ENCODE data around the gene PSMA5.

Gene PSMA5

DNA sequence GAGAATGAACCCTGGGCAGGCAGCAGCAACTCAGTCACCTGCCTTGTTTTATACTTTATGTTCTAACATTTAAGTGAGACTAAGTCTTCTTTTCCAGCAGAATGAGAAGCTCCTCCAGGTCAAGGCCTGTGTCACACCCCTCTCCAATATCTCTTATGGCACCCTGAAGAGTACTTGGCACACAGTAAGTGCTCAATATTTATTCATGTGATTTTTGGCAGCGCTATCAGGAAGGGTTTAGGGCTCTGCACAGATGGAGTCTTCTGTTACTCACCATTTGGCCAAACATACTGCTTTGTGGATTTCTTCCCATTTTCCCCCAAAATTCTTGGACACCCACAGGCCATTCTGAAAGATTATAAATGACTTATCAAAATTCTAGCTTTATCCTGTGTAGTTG is 75.6 kb downstream of the PSMA5 start:
- Histone ChIP-seq H4K20me1 (peaks cover 0 to 1% (median 0%) of the 10 kb centered on the region in 11 experiments; a peak in 3 of 22 replicates), H3K9ac (no peak overlapping the region), H3K36me3 (peaks cover 0 to 92% (median 26%) of the 10 kb centered on the region in 11 experiments; a peak in 15 of 22 replicates), H3K27ac (no peak overlapping the region), H3K4me3 (no peak overlapping the region), H3K9me3 (replicated peaks in 1 of 11) (no peaks in the 10 kb centered on the region), H3K27me3 (no peaks in the 10 kb centered on the region), H3K4me2 (no peak overlapping the region), H3K4me1 (peaks cover 0 to 4% (median 0%) of the 10 kb centered on the region in 10 experiments; a peak in 1 of 20 replicates)
- TF ChIP-seq Cebpa-rat (IDR thresholded peaks at IDR 0.05): no peak

DNA sequence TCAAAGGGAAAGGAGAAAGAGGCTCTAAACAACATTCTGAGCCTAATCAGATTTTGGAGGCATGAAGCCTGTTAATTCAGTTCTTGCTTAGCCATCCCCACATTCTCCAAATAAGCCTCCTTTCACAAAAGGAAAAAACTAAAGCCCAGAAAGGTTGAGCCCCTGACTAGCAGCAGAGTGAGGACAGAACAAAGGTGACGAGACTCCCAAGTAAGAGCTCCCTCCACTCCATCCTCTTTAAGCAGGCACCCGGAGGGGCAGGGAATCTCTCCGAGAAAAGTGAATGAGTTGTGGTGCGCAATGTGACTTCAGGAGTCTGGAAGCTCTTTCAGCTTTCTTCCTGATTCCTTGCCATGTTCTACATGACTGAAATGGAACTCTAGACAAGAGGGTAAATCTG is 76.1 kb downstream of the PSMA5 start:
- TF ChIP-seq Cebpa-rat (IDR thresholded peaks at IDR 0.05): no peak
- Histone ChIP-seq H3K9ac (no peak overlapping the region), H3K4me3 (no peak overlapping the region), H3K27ac (no peak overlapping the region), H3K36me3 (peaks cover 0 to 97% (median 29%) of the 10 kb centered on the region in 11 experiments; a peak in 16 of 22 replicates), H3K9me3 (replicated peaks in 1 of 11) (no peaks in the 10 kb centered on the region), H3K27me3 (no peaks in the 10 kb centered on the region), H3K4me2 (no peak overlapping the region), H4K20me1 (no peaks in the 10 kb centered on the region; a peak in 2 of 22 replicates), H3K4me1 (peaks cover 0 to 4% (median 0%) of the 10 kb centered on the region in 10 experiments; a peak in 1 of 20 replicates)
